Stimulated activated CD8-positive, alpha-beta memory T cell treated with anti-CD3 and anti-CD28 coated beads, Interleukin-4, amount 100 ng/mL, for 4 hours (primary cell): ENCODE data around the gene KYNU.
"Not testable (repeated sequence)": the region's sequence is repeated elsewhere in the genome, so short reads cannot be mapped to it uniquely, and the experiment has no call there.

Experiments
- DNase-seq, 2 donors: peaks; one replicate each; pipeline ENCODE4 v3.0.0-alpha.2; 2020; ENCODE audit warnings: low read depth in 2 of 2, low spot score in 1 of 2

The KYNU gene

DNA sequence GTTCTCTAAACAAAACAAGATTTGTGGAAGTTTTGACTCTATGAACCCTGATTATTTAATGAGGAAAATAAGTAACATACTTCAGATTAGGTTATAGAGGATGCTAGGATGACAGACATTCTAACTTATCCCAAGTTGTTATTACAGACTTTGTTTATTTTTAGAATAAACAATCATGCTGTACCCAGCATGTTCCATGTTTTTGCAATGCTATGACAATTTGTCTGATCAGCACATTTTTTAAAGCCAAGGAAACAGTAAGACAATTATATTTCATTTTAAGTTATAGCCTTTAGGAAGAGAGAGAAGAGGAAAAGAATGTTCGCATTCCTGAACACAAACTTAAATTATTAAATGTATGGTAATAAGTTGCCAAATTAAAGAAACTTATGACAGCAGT, 119.8 kb downstream of the KYNU start:
- DNase-seq: no peak

GRCh38 chr2:143000599-143000998, 123.1 kb downstream of the KYNU start:
- no peak for DNase-seq

DNA sequence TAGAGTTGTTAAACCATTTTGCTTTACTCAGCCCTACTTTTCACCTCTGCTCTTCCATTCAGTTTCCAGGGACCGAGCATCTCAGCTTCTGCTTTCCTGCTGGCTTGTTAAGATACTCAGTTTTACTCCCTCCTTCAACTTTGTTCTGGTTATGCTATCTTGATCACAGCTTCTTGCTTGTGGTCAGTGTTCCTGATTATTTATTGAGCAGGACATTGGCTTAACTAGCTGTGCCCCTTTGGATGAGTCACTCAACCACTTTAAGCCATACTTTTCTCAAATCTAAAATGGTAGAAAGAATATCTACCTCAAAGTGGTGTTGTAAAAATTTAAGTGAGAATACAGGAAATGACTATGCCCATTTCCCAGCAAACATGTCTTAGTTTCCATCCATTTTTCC, 124.0 kb downstream of the KYNU start:
- no peak for DNase-seq

- DNase-seq: no peak
Measured at GRCh38 chr2:143015656-143016055, 138.2 kb downstream of the KYNU start.

GRCh38 chr2:143026411-143027054, 149.1 kb downstream of the KYNU start:
- DNase-seq: no peak

DNA sequence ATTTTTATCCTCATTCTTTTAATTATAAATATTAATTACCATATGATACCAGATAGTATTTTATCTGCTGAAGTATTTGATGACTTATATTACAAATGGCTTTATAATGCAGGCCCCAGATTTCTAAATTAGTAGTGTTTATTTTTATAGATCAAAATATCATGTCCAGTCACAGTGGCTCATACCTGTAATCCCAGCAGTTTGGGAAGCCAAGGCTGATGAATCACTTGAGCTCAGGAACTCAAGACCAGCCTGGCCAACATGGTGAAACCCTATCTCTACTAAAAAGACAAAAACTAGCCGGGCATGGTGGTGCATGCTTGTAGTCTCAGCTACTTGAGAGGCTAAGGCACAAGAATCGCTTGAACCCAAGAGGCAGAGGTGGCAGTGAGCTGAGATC, 151.7 kb downstream of the KYNU start:
- DNase-seq: no peak

GRCh38 chr2:143030127-143030526, 152.7 kb downstream of the KYNU start:
- no peak for DNase-seq

DNA sequence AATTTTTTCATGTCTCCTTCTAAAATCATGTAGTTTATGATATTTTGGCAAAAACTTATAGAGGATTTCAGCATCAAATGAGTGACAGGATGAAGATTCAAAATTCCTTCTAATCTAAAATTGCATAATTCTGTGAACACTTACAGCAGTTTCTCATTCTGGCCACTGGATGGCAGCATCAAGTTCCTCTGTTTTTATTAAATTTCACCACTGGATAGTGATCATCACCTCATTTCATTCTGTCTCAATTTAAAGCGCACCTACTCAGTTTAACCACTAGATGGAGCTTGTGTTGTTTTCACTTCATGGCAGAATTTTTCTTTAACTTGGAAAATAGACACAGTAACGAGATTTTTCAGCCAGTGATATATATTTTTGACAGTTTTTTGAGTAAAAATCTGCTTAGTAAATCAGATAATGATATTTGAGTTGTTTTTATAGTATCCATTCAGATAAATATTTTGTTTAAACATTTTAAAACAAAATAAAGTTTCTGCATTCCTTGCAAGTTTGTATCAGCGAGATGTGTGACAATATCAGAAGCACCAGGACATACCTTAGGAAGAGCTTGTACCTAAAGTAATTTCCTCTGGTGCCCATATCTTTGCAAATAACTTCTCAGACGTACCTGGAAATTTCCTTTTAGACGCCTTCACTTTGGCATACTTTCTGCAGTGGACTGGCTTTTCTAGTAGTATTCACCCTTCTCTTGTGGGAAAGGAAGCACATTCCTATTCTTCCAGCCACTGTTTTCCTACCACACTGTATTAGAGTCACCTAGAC, 157.0 kb downstream of the KYNU start:
- peak in 1 of 2 donors; percentile 18 for DNase-seq

GRCh38 chr2:143051465-143051864, 174.0 kb downstream of the KYNU start:
- no peak for DNase-seq

- not testable (repeated sequence) for DNase-seq
Measured at GRCh38 chr2:143053437-143053836, 176.0 kb downstream of the KYNU start.

- DNase-seq: no peak
Measured at GRCh38 chr2:143056550-143056949, 179.1 kb downstream of the KYNU start.

DNA sequence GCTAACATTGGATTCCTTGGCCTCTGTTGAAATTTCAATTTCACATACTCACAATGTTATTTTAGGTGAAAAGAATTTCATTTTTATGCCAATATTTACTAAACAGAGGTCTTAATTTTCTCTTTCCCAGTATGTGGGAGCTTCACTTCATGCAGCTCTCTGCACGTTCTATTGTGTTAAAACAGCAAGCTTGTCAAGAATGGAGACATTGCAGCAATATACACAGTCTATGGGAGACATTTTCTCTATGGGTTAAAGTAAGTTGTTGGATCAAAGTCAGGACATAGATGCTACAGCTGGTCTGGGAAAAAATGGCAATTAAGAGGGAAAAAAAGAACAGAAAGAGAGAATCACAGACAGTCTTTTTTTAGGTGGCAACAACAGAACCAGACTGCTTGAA, 181.4 kb downstream of the KYNU start:
- DNase-seq: no peak

DNA sequence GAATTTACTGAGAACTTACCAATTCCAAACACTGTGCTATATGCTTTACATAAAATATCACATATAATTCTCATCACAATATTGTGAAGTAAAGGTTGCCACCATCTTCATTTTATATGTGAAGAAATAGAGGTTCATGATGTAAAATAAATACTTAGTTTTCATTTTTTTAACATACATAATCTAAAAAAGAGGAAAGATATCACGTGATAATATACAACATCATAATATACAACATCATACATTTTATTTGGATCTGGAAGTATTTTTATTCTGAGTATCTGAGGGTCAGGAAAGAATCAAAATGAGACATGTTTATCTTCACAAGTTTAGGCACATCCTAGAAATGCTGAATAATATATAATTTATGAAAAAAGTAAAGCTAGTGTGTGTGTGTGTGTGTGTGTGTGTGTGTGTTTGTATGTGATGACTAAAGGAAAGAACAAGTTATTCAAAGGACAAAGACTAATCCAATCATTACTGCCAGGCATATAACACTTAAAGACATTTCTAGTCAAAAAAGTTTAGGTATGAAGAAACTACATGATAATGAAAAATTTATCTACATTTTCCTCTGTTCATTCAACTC, 186.2 kb downstream of the KYNU start:
- DNase-seq: no peak

DNA sequence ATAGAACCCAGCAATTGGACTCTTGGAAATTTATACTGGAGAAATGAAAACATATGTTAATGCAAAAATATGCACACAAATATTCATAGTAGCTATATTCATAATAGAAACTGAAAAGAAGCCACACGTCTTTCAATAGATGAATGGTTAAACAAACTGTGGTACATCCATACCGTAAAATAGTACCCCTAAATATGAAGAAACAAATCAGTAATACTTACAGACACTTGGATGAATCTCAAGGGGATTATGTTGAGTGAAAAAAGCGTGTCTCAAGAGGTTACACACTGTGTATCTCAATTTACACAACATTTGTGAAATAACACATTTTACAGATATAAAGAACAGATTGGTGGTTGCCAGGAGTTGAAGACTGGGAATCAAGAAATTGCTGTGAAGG, 190.6 kb downstream of the KYNU start:
- DNase-seq: no peak

DNA sequence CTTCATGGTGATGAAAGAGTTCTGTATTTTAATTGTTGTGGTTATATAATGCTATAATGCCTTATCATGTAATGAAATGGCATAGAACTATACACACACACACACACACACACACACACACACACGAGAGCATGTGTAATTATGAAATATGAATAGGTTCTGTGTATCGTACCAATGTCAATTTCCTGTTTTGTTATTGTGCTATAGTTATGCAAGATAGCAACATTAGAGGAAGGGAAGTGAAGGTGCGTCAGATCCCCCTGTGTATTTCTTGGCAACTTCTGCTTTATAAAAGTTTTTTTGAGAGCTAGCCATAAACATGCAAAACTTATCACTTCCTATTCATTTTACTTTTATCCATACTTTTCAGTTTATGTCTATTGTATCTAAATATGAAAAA, 191.0 kb downstream of the KYNU start:
- DNase-seq: no peak

GRCh38 chr2:143070704-143071103, 193.2 kb downstream of the KYNU start:
- no peak for DNase-seq

DNA sequence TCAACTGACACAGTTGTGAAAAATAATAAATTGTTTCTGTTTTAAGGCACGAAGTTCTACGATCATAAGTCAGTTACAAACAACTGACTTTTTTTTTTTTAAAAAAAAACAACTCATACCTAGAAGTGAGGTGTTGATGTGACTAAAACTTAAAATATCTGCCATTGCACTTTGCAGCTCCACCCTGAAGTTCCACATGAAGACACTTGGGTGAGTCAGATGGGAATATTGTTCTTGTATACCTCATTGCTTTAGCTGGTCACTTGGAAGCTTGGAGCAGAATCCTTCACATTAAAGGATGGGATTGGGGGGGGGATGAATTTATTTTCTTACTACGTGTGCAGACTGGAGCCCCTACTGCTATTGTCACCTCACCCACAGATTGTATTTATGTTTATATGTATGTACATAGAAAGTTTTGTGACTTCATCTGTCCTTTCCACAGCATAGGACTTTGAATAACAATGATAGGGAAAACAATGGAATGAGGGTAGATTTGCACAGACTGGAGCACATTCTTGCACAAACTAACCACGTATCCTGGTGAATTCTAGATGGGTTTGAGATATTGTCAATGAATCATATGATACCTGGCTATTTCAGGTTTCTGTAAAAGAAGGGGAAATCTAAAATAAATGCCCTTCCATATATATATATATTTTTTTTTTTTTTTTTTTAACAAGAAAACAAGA, 193.9 kb downstream of the KYNU start:
- no peak for DNase-seq

- DNase-seq: not testable (repeated sequence)
Measured at GRCh38 chr2:143074913-143075312, 197.4 kb downstream of the KYNU start.

DNA sequence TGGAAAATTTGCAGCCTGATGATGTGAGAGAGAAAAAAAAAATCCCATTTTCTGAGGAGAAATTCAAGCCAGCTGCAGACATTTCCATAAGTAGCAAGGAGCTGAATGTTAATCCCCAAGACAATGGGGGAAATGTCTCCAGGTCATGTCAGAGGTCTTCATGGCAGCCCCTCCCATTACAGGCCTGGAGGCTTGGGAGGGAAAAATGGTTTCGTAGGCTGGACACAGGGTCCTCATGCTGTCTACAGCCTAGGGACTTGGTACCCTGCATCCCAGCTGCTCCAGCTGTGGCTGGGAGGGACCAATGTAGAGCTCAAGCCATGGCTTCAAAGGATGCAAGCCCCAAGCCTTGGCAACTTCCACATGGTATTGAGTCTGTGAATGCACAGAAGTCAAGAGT, 198.2 kb downstream of the KYNU start:
- no peak for DNase-seq

DNA sequence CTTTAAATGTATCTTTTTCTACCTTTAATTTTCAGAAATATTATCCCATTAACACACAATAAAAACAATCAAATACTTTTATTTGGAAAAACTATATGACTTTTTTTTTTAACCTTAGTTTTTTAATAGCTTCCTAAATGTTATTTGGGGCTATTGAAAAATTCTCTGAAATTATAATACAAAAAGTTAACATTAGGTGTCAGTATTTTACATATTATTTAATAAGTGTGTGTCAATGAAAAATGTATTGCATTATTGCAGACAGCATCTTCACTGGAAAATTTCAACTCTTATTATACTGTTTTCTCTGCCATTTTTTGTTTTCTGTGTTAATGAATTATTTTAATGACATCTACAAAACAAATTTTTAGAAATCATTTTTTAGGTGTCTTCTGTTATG, 200.6 kb downstream of the KYNU start:
- DNase-seq: no peak

GRCh38 chr2:143081616-143082015, 204.2 kb downstream of the KYNU start:
- DNase-seq: no peak

DNA sequence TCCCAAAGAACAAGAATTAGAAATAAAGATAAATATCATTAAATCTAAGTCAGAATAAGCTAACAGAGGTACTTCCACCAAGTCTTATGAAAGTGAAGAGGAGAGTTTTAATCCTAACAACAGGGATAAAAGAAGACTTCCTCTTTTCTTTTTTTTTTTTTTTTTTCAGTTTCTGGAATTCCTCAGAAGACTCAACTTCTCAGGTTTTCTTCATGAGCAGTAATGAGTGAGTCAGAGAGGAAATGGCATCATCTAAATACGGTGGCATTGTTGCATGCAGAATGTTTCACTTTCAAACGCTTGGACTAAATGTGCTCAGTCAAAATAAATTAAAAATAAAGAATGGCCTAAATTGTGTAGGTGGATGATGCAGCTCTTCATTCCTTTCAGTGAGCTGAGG, 206.2 kb downstream of the KYNU start:
- no peak for DNase-seq
